Measurements from ENCODE around the gene IYD.

DNA sequence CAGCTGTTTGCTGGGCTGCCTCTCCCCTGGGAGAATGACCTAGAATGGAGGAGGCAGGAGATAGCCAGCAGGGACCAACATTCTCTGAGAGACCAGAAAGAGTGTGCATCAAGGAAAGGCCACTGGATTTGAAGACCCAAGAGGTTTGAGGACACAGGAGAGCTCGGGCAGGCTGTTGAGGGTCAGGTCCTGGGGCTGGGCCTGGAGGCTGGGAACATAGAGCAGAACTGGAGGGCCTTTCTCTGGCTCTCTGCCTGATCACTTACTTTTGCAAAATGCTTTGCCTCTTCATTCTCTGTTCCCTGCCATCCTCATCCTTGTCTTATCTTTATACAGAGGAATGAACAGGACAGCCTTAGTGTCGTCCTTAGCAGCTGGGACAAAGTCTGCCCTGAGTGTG is 2.5 kb downstream of the IYD start:
- TF ChIP-seq, protein P1, sequence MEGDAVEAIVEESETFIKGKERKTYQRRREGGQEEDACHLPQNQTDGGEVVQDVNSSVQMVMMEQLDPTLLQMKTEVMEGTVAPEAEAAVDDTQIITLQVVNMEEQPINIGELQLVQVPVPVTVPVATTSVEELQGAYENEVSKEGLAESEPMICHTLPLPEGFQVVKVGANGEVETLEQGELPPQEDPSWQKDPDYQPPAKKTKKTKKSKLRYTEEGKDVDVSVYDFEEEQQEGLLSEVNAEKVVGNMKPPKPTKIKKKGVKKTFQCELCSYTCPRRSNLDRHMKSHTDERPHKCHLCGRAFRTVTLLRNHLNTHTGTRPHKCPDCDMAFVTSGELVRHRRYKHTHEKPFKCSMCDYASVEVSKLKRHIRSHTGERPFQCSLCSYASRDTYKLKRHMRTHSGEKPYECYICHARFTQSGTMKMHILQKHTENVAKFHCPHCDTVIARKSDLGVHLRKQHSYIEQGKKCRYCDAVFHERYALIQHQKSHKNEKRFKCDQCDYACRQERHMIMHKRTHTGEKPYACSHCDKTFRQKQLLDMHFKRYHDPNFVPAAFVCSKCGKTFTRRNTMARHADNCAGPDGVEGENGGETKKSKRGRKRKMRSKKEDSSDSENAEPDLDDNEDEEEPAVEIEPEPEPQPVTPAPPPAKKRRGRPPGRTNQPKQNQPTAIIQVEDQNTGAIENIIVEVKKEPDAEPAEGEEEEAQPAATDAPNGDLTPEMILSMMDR (optimal IDR thresholded peaks at IDR 0.05 in 1 of 3, IDR thresholded peaks at IDR 0.05 in 1 of 3, conservative IDR thresholded peaks at IDR 0.05 in 1 of 3; ENCODE audit: extremely low read depth in 1 of 3, insufficient read depth in 2 of 3, low read length in 3 of 3): no peak
- TF ChIP-seq EZH2 (IDR thresholded peaks at IDR 0.05; ENCODE audit: low read length): no peak
